D341Med (cell line): ENCODE measurements around the gene RSU1.
"Not testable (repeated sequence)": the region's sequence is repeated elsewhere in the genome, so short reads cannot be mapped to it uniquely, and the experiment has no call there.

Experiments
- DNase-seq: peaks from one replicate; pipeline ENCODE4 v3.0.0; 2012; ENCODE audit warnings: low spot score

Gene RSU1

DNA sequence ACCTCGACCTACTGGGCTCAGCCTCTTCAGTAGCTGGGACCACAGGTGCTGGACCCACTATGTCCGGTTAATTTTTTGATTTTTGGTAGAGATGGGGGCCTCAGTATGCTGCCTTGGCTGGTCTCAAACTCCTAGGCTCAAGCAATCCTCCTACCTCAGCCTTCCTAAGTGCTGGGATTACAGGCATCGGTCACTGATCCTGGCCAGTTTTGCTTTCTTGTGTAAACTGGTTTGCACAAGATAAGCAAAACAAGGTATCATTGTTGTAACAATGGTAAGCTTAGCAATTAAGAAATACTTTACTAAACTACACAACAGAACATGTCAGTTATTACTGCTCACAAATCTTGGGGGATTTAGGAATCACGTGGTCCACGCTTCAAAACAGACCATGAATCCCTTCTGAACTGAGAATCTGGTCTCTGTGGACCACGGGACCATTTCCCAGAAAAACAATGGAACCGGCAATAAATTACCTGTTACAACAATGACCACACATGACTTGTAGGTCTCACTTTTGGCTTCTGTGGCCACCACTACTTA is 36.8 kb downstream of the RSU1 start:
- no peak for DNase-seq

GRCh38 chr10:16779384-16779915 is 37.8 kb downstream of the RSU1 start:
- no peak for DNase-seq

GRCh38 chr10:16777473-16778370 is 39.5 kb downstream of the RSU1 start:
- DNase-seq = peak; percentile 68

GRCh38 chr10:16776896-16777295 is 40.3 kb downstream of the RSU1 start:
- DNase-seq = no peak

- no peak for DNase-seq
These were observed 43.9 kb downstream of the RSU1 start for GRCh38 chr10:16773334-16773733.

DNA sequence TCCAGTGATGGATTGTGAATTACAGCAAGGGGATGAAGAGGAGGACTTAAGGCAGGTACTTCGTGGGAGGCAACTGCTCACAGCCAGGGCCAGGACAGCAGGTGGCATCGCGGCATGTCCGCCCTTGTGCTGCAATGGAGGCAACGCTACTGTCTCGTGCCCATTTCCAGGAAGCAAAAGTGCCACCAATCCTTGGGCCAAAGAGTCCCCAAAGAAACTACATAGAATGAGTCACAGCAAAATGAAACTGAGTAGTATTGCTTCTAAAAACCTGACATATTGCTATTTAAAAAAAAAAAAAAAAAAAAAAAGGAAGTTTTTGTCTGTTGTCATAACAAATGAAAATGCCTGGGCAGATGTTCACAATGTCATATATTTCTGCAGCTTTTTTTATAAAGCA is 46.6 kb downstream of the RSU1 start:
- DNase-seq = no peak

GRCh38 chr10:16770141-16770540 is 47.1 kb downstream of the RSU1 start:
- DNase-seq = no peak

DNA sequence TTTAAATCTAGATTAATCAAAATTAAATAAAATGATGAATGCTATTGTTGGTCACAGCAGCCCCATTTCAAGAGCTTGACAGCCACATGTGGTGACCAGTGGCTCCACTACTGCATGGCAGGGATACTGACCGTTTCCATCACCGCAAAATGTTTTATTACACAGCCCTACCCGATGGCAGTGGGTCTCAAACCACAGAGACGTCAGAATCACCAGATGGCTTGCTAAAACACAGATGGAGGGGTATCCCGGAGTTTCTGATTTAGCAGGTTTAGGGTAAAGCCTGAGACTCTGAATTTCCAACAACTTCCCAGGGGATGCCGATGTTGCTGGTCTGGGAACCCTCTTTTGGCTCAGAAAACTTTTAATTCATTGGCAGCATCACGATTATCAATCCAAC is 47.9 kb downstream of the RSU1 start:
- no peak for DNase-seq

GRCh38 chr10:16768702-16769101 is 48.5 kb downstream of the RSU1 start:
- DNase-seq = no peak

DNA sequence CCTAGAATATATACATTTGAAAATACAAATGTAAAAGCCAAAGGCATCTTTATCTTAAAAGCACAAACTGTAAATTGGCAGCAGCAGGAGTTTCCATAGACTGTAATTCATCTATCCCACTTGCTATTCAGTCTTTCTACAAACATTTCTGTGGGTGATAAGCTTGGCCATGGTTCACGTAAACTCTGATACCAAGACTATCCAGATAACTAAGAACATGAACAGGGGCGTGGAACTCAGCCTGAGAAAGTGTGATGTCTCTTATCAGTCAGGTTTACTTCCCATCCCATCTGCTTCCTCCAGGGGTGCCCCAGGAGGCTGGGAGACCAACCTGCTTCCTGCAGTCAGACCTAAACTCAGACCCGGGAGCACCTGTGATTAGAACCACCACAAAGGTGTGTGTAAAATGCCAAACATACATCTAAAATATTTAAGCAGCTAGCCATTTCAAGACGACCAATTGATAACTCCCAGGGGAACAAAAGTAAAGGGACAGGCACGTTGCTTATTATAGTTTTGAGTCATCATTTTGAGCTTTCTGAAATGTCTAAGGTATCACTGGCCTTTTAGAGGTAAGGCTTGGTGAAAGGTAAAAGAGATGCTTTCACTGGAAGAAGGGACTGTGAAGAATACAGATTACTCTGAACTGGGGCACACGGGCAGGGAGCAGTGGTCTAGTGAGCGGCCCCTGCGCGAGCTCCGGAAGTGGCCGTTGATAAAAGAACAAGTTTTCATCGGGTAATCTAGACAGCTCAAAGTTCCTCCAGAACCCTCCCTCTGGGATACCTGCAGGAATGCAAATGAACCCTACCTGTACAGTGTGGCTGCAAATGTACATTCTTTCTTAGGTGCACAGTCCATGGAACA is 51.5 kb downstream of the RSU1 start:
- DNase-seq = no peak

- DNase-seq = no peak
These were observed 55.9 kb downstream of the RSU1 start for GRCh38 chr10:16761300-16761699.

DNA sequence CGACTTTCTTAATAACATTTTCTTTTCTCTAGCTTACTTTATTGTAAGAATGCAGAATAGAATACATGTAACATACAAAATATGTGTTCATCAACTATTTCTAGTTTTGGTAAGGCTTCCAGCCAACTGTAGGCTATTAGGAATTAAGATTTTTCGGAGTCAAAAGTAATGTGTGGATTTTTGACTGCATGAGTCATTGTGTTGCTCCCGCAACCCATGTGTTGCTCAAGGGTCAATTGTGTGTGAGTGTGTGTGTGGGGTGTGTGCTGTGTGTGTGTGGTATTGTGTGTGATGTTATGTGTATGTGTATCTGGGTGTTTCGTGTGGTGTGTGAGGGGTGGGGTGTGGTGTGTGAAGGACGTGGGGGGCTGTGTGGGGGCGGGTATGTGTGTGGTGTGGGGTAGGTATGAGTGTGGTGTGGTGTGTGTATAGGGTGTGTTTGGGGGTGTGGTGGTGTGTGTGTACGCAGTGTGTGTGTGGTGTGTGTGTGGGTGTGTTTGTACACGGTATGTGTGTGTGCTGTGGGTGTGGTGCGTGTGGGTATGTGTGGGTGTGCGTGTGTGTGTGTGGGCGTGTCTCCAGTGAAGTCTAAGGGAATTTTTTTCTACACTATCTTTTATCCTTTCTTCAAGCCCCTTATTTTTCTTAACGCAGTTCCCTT is 60.5 kb downstream of the RSU1 start:
- DNase-seq = no peak

DNA sequence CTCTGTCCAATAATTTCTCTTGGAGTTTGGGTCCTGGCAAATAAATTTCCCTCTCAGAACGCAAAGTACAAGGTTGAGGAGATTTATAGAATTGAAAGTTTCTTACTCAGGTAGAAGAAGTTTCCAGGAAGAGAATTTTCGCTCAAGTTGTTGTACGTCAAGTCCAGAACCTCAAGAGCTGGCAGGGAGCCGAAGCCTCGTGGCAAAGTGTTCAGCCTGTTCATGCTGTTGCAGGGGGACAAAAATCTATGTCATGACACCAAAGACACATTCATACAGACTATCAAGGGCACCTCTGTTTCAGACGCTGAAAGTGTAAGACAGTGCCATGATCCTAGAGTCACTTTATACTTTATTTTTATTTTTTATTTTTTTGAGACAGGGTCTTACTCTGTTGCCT is 62.5 kb downstream of the RSU1 start:
- no peak for DNase-seq

DNA sequence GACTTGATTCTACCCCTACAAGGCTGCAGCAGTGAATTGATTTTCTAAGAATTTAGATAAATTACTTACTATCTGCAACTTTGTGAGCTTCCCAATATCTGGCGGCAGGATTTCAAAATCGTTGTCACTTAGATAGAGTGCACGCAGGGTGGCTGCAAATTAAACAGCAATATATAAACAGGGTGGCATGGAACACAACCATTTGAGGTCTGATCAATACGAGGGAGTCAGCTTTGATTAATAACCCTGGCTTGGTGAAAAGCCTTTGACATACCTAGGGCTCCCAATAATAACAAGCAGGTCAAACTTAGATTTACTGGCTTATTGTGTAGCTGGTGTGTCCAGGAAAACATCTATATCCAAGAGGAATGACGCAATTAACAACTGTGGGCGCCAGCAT is 64.4 kb downstream of the RSU1 start:
- not testable (repeated sequence) for DNase-seq

GRCh38 chr10:16752099-16752498 is 65.1 kb downstream of the RSU1 start:
- DNase-seq = peak; percentile 68

GRCh38 chr10:16751244-16751643 is 66.0 kb downstream of the RSU1 start:
- DNase-seq = no peak

GRCh38 chr10:16750461-16750860 is 66.8 kb downstream of the RSU1 start:
- DNase-seq = no peak

DNA sequence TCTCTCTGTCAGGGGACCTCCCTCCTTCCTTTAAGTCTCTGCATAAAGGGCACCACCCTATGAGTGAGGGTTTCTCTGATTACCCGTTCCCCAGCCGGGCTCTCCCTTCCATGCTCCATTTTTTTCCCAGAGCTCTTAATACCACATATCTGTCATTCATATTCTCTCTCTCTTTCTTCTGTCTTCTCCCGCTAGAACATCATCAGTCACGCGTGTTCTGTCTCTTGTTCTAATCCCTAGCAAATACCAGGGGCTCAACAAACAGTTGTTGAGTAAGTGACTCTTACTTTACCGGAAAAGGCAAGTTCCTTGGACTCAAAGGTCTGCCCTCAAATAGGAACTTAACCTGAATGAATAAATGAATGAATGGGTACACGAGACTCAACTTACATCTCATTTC is 68.5 kb downstream of the RSU1 start:
- DNase-seq = no peak

DNA sequence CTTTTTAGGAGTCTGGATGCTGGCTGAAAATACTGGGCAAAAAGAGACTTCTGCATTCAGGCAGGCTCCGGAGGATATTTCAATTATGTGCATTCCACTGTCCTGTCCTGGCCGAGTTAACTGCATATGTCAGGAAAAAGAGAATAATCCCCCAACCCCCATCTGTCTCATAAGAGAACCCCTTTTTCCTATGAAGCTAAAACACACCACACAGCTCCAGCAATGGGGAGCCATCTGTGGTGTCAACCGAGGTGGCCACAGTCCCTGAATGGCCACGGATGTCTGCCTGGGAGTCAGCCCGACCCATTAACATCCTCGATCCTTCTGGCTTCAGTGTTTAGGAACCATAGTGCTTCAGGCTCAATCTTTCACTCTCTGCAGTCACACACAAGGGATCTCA is 70.4 kb downstream of the RSU1 start:
- no peak for DNase-seq

GRCh38 chr10:16745061-16745460 is 72.2 kb downstream of the RSU1 start:
- peak; percentile 65 for DNase-seq

- DNase-seq = no peak
These were observed 74.9 kb downstream of the RSU1 start for GRCh38 chr10:16742165-16742960.
